Neuronal stem cell (in vitro differentiated cells): ENCODE results near the gene ELP5.

Experiments
- DNase-seq: peaks from one replicate; pipeline ENCODE4 v3.0.0-alpha.2; 2013; ENCODE audit warnings: low spot score
- H2AFZ ChIP-seq: one replicate; pipeline ENCODE4 v1.6.1; 2013; ENCODE audit warnings: mild to moderate bottlenecking, low read length, inconsistent platforms
- H2AK5ac ChIP-seq: 2 replicates; pipeline ENCODE4 v1.6.1; 2013; ENCODE audit warnings: low read depth, mild to moderate bottlenecking, inconsistent platforms, low read length, moderate library complexity, mixed read lengths
- H2BK120ac ChIP-seq: 2 replicates; pipeline ENCODE4 v1.6.1; 2013; ENCODE audit warnings: low read depth, mild to moderate bottlenecking, inconsistent platforms, low read length, moderate library complexity, mixed read lengths
- H2BK12ac ChIP-seq: one replicate; pipeline ENCODE4 v1.6.1; 2013; ENCODE audit warnings: low read length, inconsistent platforms
- H2BK15ac ChIP-seq: 2 replicates; pipeline ENCODE4 v1.6.1; 2013; ENCODE audit warnings: mild to moderate bottlenecking, low read length, inconsistent platforms, mixed read lengths
- H2BK5ac ChIP-seq: one replicate; pipeline ENCODE4 v1.6.1; 2013; ENCODE audit warnings: inconsistent platforms, mild to moderate bottlenecking, low read length, moderate library complexity
- H3K14ac ChIP-seq: one replicate; pipeline ENCODE4 v1.6.1; 2013; ENCODE audit warnings: low read length, inconsistent platforms
- H3K18ac ChIP-seq: 2 replicates; pipeline ENCODE4 v1.6.1; 2013; ENCODE audit warnings: low read length, inconsistent platforms
- H3K23ac ChIP-seq: 2 replicates; pipeline ENCODE4 v1.6.1; 2013; ENCODE audit warnings: low read depth, mild to moderate bottlenecking, mixed read lengths, low read length, inconsistent platforms; ENCODE audit not compliant: poor library complexity
- H3K27ac ChIP-seq: replicated peaks from 3 replicates; pipeline ENCODE4 v1.5.1; 2013; ENCODE audit warnings: low read length, inconsistent platforms
- H3K27me3 ChIP-seq, 3 experiments: 2 replicates each; pipeline ENCODE4 v1.6.1; 2013; ENCODE audit warnings: low read length in 3 of 3, mild to moderate bottlenecking in 2 of 3, inconsistent platforms in 1 of 3, low read depth in 1 of 3, mixed read lengths in 1 of 3, moderate library complexity in 1 of 3; ENCODE audit not compliant: control insufficient read depth in 3 of 3, insufficient read depth in 3 of 3
- H3K36me3 ChIP-seq, 2 donors: replicated peaks in 1 of 2; 2 replicates each; pipeline ENCODE4 v1.6.1; 2013; ENCODE audit warnings: low read length in 2 of 2; ENCODE audit not compliant: control insufficient read depth in 2 of 2, insufficient read depth in 2 of 2
- H3K4ac ChIP-seq: 2 replicates; pipeline ENCODE4 v1.6.1; 2013; ENCODE audit warnings: inconsistent platforms, mild to moderate bottlenecking, low read length, moderate library complexity
- H3K4me1 ChIP-seq, 2 donors: 1 replicate in 1 of 2; 2 replicates in 1 of 2; pipeline ENCODE4 v1.6.1; 2013; ENCODE audit warnings: low read length in 2 of 2, low read depth in 1 of 2; ENCODE audit not compliant: control insufficient read depth in 2 of 2, insufficient read depth in 1 of 2
- H3K4me2 ChIP-seq: one replicate; pipeline ENCODE4 v1.6.1; 2013; ENCODE audit warnings: mild to moderate bottlenecking, low read length, inconsistent platforms; ENCODE audit not compliant: insufficient read depth, poor library complexity, severe bottlenecking
- H3K4me3 ChIP-seq, 2 donors: 2 replicates each; pipeline ENCODE4 v1.5.1; 2013; ENCODE audit warnings: low read length in 2 of 2, mild to moderate bottlenecking in 2 of 2, inconsistent platforms in 1 of 2, moderate library complexity in 1 of 2
- H3K79me1 ChIP-seq: one replicate; pipeline ENCODE4 v1.6.1; 2013; ENCODE audit warnings: low read depth, mild to moderate bottlenecking, inconsistent platforms, low read length, moderate library complexity
- H3K9ac ChIP-seq: one replicate; pipeline ENCODE4 v1.6.1; 2013; ENCODE audit warnings: mild to moderate bottlenecking, low read depth, low read length, inconsistent platforms; ENCODE audit not compliant: poor library complexity
- H3K9me3 ChIP-seq, 2 donors: replicated peaks in 1 of 2; 2 replicates each; pipeline versions ENCODE3 to v1.6.1; 2013; ENCODE audit warnings: low read length in 2 of 2, mild to moderate bottlenecking in 2 of 2, inconsistent platforms in 1 of 2, low read depth in 1 of 2, mixed read lengths in 1 of 2, moderate library complexity in 1 of 2; ENCODE audit not compliant: control insufficient read depth in 2 of 2, insufficient read depth in 1 of 2
- H4K8ac ChIP-seq: one replicate; pipeline ENCODE4 v1.6.1; 2013; ENCODE audit warnings: low read depth, mild to moderate bottlenecking, inconsistent platforms, low read length, moderate library complexity
- H4K91ac ChIP-seq: one replicate; pipeline ENCODE4 v1.6.1; 2013; ENCODE audit warnings: low read length, low read depth, mild to moderate bottlenecking, inconsistent platforms; ENCODE audit not compliant: poor library complexity
- WGBS, 2 donors: extraction: QIAGEN DNeasy Blood & Tissue Kit; methylation state at CpG; one replicate each; pipeline ENCODE4 v1.1.7; 2013; ENCODE audit warnings: missing lambda C conversion rate in 2 of 2, mixed read lengths in 1 of 2; ENCODE audit not compliant: insufficient read length in 2 of 2, insufficient replicate concordance in 1 of 2; ENCODE audit errors: extremely low coverage in 2 of 2; 5-methylcytosine and 5-hydroxymethylcytosine counted together

ELP5 gene

DNA sequence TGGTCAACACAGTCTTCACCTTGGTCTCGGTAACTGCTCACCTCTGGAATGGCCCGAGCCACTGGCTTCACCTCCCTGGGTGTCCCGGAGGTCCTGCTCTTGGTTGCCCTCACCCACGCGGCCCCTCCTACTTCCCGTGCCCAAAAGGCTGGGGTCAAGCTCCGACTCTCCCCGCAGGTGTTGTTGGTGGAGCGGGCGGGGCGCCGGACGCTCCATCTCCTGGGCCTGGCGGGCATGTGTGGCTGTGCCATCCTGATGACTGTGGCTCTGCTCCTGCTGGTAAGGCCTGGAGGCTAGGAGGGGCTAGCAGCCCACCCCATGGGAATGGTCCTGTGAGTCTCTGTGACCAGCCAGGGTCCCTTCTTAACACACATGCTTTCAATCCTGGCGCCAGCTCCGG, 32.9 kb downstream of the ELP5 start:
- Histone ChIP-seq H3K4me2 (no peak overlapping the region), H3K14ac (no peak overlapping the region), H3K36me3 (peaks cover 2 to 7% of the 10 kb centered on the region in 2 donors), H3K9ac (no peak overlapping the region), H4K8ac (no peak overlapping the region), H3K18ac (no peak overlapping the region), H2BK120ac (no peak overlapping the region), H2BK12ac (no peak overlapping the region), H3K27me3 (peaks cover 0 to 18% (median 0%) of the 10 kb centered on the region in 3 experiments), H3K79me1 (peaks cover 3% of the 10 kb centered on the region), H2BK5ac (no peak overlapping the region), H2AK5ac (peak overlapping the region; percentile 24), H3K27ac (no peak overlapping the region), H2BK15ac (no peak overlapping the region), H3K4me3 (no peak overlapping the region), H4K91ac (no peak overlapping the region), H3K9me3 (no peaks in the 10 kb centered on the region), H3K23ac (no peak overlapping the region), H3K4ac (peak overlapping the region; percentile 10), H2AFZ (no peak overlapping the region), H3K4me1 (peaks cover 9 to 16% of the 10 kb centered on the region in 2 donors)
- DNase-seq: no peak
- no CpG with 5 or more reads among the region's 16 CpGs for WGBS, 2 donors

DNA sequence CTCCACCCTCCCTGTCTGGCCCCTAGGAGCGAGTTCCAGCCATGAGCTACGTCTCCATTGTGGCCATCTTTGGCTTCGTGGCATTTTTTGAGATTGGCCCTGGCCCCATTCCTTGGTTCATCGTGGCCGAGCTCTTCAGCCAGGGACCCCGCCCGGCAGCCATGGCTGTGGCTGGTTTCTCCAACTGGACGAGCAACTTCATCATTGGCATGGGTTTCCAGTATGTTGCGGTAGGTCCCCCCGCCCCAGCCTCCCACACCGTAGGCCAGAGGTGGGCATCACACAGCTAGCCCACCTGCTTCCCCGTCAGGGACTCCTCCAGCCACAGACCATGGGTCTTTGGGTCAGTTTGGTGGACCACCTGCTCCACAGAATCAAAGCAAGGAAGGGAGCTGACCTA, 33.7 kb downstream of the ELP5 start:
- Histone ChIP-seq H3K27ac (no peak overlapping the region), H4K8ac (no peak overlapping the region), H3K4me1 (peaks cover 8 to 15% of the 10 kb centered on the region in 2 donors), H4K91ac (no peak overlapping the region), H3K4ac (no peak overlapping the region), H2AFZ (no peak overlapping the region), H3K23ac (peak overlapping the region; percentile 73), H3K27me3 (peaks cover 0 to 18% (median 0%) of the 10 kb centered on the region in 3 experiments), H2BK12ac (no peak overlapping the region), H3K18ac (no peak overlapping the region), H3K9ac (no peak overlapping the region), H3K4me3 (no peak overlapping the region), H2AK5ac (no peak overlapping the region), H3K79me1 (peaks cover 3% of the 10 kb centered on the region), H3K4me2 (no peak overlapping the region), H3K14ac (no peak overlapping the region), H2BK5ac (no peak overlapping the region), H3K9me3 (no peaks in the 10 kb centered on the region), H2BK15ac (no peak overlapping the region), H3K36me3 (peaks cover 2 to 7% of the 10 kb centered on the region in 2 donors), H2BK120ac (no peak overlapping the region)
- no CpG with 5 or more reads among the region's 12 CpGs for WGBS, 2 donors
- no peak for DNase-seq

DNA sequence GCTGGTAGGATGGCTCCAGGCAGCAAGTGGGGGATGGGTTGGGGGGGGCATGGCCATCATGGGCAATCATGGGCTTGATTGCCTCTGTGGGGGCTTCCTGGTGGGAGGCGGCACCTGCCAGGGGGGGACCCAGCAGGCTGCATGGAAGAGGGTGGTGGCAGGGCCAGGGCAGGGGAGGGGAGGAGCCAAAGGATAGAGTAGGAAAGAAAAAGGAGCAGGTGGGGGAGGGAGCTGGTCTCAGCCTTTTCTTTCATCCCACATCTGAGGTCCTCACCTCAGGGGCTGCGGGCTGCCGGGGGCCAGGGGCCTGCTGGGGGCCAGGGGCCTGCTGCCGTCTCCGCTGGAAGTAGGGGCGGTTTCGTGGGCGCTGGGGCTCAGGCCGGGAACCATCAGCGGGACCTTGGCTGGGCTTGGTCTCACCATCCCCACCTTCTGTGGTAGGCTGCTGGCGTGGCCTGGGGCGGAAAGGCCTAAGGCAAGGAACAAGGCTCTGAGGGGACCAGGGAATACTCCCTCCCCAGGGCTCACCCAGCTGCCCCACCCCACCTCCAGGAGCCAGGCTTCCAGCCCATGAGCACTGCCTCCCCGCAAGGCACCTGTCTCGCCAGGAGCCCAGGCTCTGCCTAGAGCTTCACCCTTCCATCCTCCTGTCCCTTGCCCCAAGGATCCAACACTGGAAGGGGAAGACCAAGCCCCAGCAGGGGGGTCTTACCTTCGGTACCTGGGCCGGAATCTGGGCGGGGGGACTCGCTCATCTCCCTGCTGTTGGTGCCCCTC, 37.4 kb downstream of the ELP5 start:
- H3K18ac ChIP-seq: peak overlapping the region; percentile 57
- H2BK120ac ChIP-seq: no peak overlapping the region
- H3K14ac ChIP-seq: no peak overlapping the region
- no peak overlapping the region for H3K27ac ChIP-seq
- H3K4ac ChIP-seq: no peak overlapping the region
- H3K9me3 ChIP-seq: no peaks in the 10 kb centered on the region
- peaks cover 0 to 28% (median 23%) of the 10 kb centered on the region in 3 experiments for H3K27me3 ChIP-seq
- no peak overlapping the region for H2AFZ ChIP-seq
- H4K91ac ChIP-seq: no peak overlapping the region
- DNase-seq: no peak
- peaks cover 2 to 16% of the 10 kb centered on the region in 2 donors for H3K4me1 ChIP-seq
- H3K23ac ChIP-seq: no peak overlapping the region
- no peak overlapping the region for H4K8ac ChIP-seq
- H2AK5ac ChIP-seq: no peak overlapping the region
- no CpG with 5 or more reads among the region's 18 CpGs for WGBS, 2 donors
- H2BK15ac ChIP-seq: peak overlapping the region; percentile 58
- H2BK12ac ChIP-seq: no peak overlapping the region
- no peak overlapping the region for H3K9ac ChIP-seq
- peaks cover 2% of the 10 kb centered on the region for H3K79me1 ChIP-seq
- no peak overlapping the region for H3K4me3 ChIP-seq
- peaks cover 2 to 7% of the 10 kb centered on the region in 2 donors for H3K36me3 ChIP-seq
- H2BK5ac ChIP-seq: no peak overlapping the region
- no peak overlapping the region for H3K4me2 ChIP-seq

DNA sequence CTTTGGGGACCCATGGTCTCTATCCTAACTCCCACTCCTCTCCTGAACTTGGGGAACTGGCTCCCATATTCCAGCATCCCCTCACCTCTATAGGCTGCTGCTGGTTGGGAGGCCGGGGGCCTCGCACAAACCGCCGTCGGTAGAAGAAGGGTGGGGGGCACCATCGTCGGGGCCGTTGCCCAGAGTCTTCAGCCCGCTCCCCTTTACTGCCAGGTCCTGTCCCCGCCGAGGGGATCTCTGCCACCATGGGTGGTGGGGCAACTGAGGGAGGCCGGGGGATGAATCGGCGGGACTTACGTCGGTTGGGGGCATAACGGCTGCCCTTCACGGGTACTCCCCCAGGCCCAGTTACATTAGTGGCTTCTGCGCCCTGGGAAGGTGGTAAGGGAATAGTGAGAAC, 38.2 kb downstream of the ELP5 start:
- no peak overlapping the region for H3K9ac ChIP-seq
- peak overlapping the region; percentile 17 for H3K18ac ChIP-seq
- peaks cover 5 to 19% of the 10 kb centered on the region in 2 donors for H3K4me1 ChIP-seq
- H3K79me1 ChIP-seq: peaks cover 4% of the 10 kb centered on the region
- no peaks in the 10 kb centered on the region for H3K9me3 ChIP-seq
- DNase-seq: no peak
- H4K8ac ChIP-seq: no peak overlapping the region
- H2BK15ac ChIP-seq: no peak overlapping the region
- H3K14ac ChIP-seq: no peak overlapping the region
- H2BK5ac ChIP-seq: peak overlapping the region; percentile 39
- no peak overlapping the region for H2AK5ac ChIP-seq
- no peak overlapping the region for H3K4me3 ChIP-seq
- no peak overlapping the region for H2BK120ac ChIP-seq
- H3K23ac ChIP-seq: peak overlapping the region; percentile 10
- no peak overlapping the region for H3K4me2 ChIP-seq
- no CpG with 5 or more reads among the region's 19 CpGs for WGBS, 2 donors
- H3K27ac ChIP-seq: no peak overlapping the region
- H2AFZ ChIP-seq: no peak overlapping the region
- no peak overlapping the region for H2BK12ac ChIP-seq
- H3K36me3 ChIP-seq: peaks cover 0 to 7% of the 10 kb centered on the region in 2 donors
- H4K91ac ChIP-seq: no peak overlapping the region
- H3K4ac ChIP-seq: no peak overlapping the region
- peaks cover 4 to 33% (median 28%) of the 10 kb centered on the region in 3 experiments for H3K27me3 ChIP-seq
